Omental fat pad (tissue), 4 donors: ENCODE data around the gene DNM3. TPM values are rescaled to one million over a fixed set of nuclear protein-coding genes. Genes with fewer than 3 reads are reported as not detected.
A peak's percentile ranks its signal among the peaks of the same experiment; 100 is the strongest.

ENCODE experiments used
- ATAC-seq: fragments of 150-250 bp; one replicate; pipeline ENCODE4 v1.9.1; 2016; ENCODE audit warnings: mild to moderate bottlenecking, moderate library complexity; ENCODE audit not compliant: low FRiP score
- DNase-seq: peaks from one replicate; pipeline ENCODE4 v3.0.0-alpha.2; 2019; ENCODE audit warnings: low spot score
- CTCF ChIP-seq, 3 donors: fragments of 450-650 bp; IDR thresholded peaks; one replicate each; pipeline ENCODE4 v1.5.1; 2016 to 2017; ENCODE audit warnings: antibody characterized with exemption in 3 of 3, mild to moderate bottlenecking in 3 of 3, moderate library complexity in 2 of 3
- total RNA-seq, 4 donors: library from RNA; depleted of rRNA; stranded (reverse); fragments of >200 nt; gene quantifications; one replicate each; pipeline ENCODE4 v1.1.0, GENCODE V29; 2016

The DNM3 gene
- total RNA-seq, 4 donors from 2014 or later, result 2.9 to 15.8 (median 5.5) TPM

GRCh38 chr1:172172352-172172831, 331.1 kb downstream of the DNM3 start:
- no peak for DNase-seq
- TF ChIP-seq CTCF (IDR thresholded peaks at IDR 0.05), result no peak
- no peak for ATAC-seq

GRCh38 chr1:172176206-172176605, 334.9 kb downstream of the DNM3 start:
- ATAC-seq, result no peak
- no peak for TF ChIP-seq CTCF (IDR thresholded peaks at IDR 0.05)
- DNase-seq, result no peak

- no peak for ATAC-seq
- no peak for TF ChIP-seq CTCF (IDR thresholded peaks at IDR 0.05)
These were observed 336.6 kb downstream of the DNM3 start for GRCh38 chr1:172177849-172178248.

GRCh38 chr1:172178886-172179285, 337.6 kb downstream of the DNM3 start:
- no peak for DNase-seq
- no peak for ATAC-seq
- TF ChIP-seq CTCF (IDR thresholded peaks at IDR 0.05), result no peak

More at GRCh38 chr1:172177849-172178248, 336.6 kb downstream of the DNM3 start:
- no peak for DNase-seq

GRCh38 chr1:172179918-172180317, 338.6 kb downstream of the DNM3 start:
- ATAC-seq (no peak), DNase-seq (no peak)
- no peak for TF ChIP-seq CTCF (IDR thresholded peaks at IDR 0.05)

GRCh38 chr1:172180501-172181285, 339.4 kb downstream of the DNM3 start:
- DNase-seq (no peak), ATAC-seq (peak; percentile 77)
- TF ChIP-seq CTCF (IDR thresholded peaks at IDR 0.05), result no peak
